ENCODE data around the gene PLXNA2.

The PLXNA2 gene

DNA sequence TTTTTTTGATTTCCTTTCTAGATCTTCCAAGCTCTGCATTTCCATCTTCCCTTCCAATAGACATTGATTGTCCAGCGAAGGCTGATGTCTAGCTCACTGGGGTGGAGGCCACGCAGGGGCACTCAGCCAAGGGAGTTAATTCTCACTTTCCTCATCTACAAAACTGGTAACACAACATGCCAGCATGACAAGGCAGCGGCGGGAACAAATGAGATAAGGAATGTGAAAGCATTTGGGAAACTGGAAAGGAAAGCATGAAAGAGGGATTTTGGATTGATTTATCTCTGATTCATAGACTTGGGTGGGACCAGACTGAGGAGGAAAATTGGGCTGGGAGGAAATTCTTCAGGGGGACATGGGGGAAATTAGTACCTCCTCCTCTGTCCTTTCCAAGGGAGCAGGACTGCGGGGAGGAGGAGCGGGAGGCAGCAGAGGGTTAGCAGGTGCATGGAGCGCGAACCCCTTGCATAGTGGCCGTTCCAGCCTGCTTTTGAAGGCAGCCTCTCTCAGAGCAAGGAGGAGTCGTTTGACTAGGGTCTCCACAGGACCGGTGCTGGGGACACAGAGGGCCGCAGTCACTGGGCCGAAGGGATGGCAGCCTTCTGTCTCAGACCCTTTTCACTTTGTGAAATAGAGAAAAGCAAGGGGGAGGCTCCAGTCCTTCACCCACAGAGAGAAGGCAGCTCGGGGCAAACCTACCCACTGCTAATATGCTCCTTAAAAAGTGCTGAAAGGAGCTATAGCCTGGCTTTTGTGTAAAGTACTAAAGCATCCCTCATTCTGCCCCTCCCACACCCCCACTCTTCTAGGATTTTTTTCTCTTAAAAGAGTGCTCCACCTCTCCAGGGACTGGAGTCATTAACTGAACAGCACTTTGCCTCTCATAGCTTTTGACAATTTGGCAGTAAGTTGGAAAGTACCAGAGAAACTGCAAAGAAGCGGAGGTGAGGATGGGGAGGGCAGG is 89.2 kb downstream of the PLXNA2 start:
- Histone ChIP-seq H3K9me3 (replicated peaks; ENCODE audit: low read length) (no peaks in the 10 kb centered on the region), H3K4me2 (ENCODE audit: low read length) (no peak overlapping the region), H3K9ac (ENCODE audit: low read depth, low read length) (no peak overlapping the region), H3K4me1 (ENCODE audit: control insufficient read depth, insufficient read depth, low read length) (peaks cover 37% of the 10 kb centered on the region), H3K27me3 (ENCODE audit: control insufficient read depth, insufficient read depth, low read length) (no peaks in the 10 kb centered on the region), H3K4me3 (ENCODE audit: low read length) (no peak overlapping the region), H3K36me3 (ENCODE audit: insufficient read depth, low read length) (peaks cover 50% of the 10 kb centered on the region)

DNA sequence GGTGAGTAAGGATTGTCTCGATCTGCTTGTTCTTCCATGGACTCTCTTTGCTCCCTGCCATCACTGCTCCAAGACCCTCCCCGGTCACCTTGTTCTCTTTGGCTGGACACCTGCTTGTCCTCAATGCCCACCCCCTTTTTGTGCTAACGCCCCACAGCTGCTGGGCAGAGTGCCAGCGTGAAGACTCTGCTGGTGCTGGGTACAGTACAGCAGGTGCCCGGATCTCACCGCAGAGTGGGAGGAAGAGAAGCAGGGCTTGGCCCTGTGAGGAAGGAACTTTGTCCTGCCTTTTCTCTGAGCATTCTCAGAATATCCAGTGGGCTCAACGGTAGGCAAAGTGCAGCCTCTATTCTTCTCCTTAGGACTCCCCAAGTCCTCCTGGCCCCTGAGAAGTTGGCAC is 90.1 kb downstream of the PLXNA2 start:
- Histone ChIP-seq H3K36me3 (ENCODE audit: insufficient read depth, low read length) (peaks cover 48% of the 10 kb centered on the region), H3K4me3 (ENCODE audit: low read length) (no peak overlapping the region), H3K9me3 (replicated peaks; ENCODE audit: low read length) (no peaks in the 10 kb centered on the region), H3K4me1 (ENCODE audit: control insufficient read depth, insufficient read depth, low read length) (peaks cover 34% of the 10 kb centered on the region), H3K4me2 (ENCODE audit: low read length) (no peak overlapping the region), H3K9ac (ENCODE audit: low read depth, low read length) (no peak overlapping the region), H3K27me3 (ENCODE audit: control insufficient read depth, insufficient read depth, low read length) (no peaks in the 10 kb centered on the region)

DNA sequence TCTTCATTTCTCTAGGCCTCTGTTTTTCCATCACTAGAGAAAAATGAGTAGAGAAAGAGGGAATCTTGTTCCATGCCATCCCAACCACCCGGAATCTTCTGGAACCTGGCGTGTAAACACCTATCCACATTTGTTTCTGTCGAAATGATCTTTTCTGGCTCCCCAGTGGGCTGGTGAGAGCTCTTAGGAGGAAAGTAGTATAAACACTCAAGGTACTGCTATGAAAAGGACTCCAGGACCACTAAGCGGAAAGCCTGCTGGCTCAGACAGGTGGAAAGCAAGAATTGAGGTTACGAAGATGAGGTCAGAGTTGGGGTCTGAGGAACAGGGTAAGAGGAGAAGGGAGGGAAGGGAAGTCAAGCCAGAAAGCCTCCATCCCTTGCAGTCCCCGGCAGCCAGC is 90.8 kb downstream of the PLXNA2 start:
- Histone ChIP-seq H3K36me3 (ENCODE audit: insufficient read depth, low read length) (peaks cover 49% of the 10 kb centered on the region), H3K4me2 (ENCODE audit: low read length) (no peak overlapping the region), H3K4me3 (ENCODE audit: low read length) (no peak overlapping the region), H3K27me3 (ENCODE audit: control insufficient read depth, insufficient read depth, low read length) (no peaks in the 10 kb centered on the region), H3K9ac (ENCODE audit: low read depth, low read length) (no peak overlapping the region), H3K4me1 (ENCODE audit: control insufficient read depth, insufficient read depth, low read length) (peaks cover 27% of the 10 kb centered on the region), H3K9me3 (replicated peaks; ENCODE audit: low read length) (no peaks in the 10 kb centered on the region)

- H3K4me1 ChIP-seq (ENCODE audit: control insufficient read depth, insufficient read depth, low read length), result peaks cover 21% of the 10 kb centered on the region
- no peak overlapping the region for H3K4me2 ChIP-seq (ENCODE audit: low read length)
- H3K36me3 ChIP-seq (ENCODE audit: insufficient read depth, low read length), result peaks cover 56% of the 10 kb centered on the region
- H3K9ac ChIP-seq (ENCODE audit: low read depth, low read length), result no peak overlapping the region
- H3K9me3 ChIP-seq (replicated peaks; ENCODE audit: low read length), result no peaks in the 10 kb centered on the region
- no peaks in the 10 kb centered on the region for H3K27me3 ChIP-seq (ENCODE audit: control insufficient read depth, insufficient read depth, low read length)
- H3K4me3 ChIP-seq (ENCODE audit: low read length), result no peak overlapping the region
Measured at GRCh38 chr1:208151728-208152598, 92.2 kb downstream of the PLXNA2 start.

DNA sequence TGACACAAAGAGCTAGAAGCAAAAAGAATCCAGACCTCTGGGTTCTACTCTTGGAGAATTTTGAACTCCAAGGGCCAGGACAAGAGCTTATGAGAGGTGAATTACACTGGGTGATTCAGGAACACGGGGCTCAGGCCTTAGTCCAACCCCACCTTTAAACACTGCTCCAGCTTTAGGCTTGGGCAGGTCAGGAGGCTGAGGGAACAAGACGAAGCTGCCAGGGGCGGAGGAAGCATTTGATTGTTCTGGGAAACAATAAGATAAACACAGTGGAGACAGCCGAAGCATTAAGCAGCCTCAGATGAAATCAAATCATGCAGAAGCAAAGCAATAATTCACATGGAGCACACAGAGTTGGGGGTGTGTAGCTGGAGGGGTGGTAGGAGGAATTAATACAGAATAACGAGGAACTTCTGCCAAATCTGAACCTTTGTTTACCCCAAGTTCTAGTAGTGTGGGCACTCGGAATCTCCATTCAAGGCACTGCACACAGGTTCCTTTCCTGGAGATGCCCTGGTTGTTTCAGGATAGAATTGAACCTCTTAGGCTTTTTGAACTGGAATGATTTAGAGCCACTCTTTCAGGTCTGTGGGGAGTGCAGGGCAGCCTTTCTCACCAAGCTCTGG is 93.2 kb downstream of the PLXNA2 start:
- Histone ChIP-seq H3K4me3 (ENCODE audit: low read length) (no peak overlapping the region), H3K4me2 (ENCODE audit: low read length) (no peak overlapping the region), H3K4me1 (ENCODE audit: control insufficient read depth, insufficient read depth, low read length) (peaks cover 21% of the 10 kb centered on the region), H3K9ac (ENCODE audit: low read depth, low read length) (no peak overlapping the region), H3K27me3 (ENCODE audit: control insufficient read depth, insufficient read depth, low read length) (no peaks in the 10 kb centered on the region), H3K9me3 (replicated peaks; ENCODE audit: low read length) (no peaks in the 10 kb centered on the region), H3K36me3 (ENCODE audit: insufficient read depth, low read length) (peaks cover 53% of the 10 kb centered on the region)

DNA sequence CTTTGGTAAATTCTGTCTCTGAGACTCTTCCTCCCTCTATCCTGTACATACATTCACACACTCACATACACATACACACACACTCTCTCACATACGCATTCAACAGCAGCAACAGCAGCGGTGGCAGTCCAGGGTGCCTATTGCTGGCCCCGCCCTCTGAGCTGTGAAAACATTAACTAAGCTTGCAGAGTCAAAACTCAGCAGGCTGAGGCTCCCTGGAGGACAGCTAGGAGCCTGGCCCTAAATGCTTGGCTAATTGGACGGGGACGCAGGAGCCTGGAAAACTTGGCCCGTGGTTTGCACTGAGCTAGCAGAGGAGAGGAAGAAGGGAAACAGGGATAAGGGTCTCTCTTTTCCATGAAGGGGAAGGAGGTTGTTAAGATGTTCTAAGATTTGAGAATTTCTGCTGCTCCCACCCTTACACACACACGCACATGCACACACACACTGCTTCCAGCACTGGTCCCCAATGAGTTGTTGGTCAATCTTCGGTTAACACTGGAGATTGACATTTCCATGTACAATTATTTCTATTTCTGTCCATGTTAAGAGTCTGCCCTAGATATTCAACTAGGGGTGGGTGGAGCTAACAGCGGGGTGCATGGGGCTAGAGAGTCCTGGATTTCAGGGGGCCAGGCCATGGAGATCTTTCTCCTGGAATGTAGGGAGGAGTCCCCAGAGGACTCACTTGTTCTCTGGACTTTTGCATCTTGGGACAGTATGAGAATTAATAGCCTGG is 94.2 kb downstream of the PLXNA2 start:
- H3K36me3 ChIP-seq (ENCODE audit: insufficient read depth, low read length), result peaks cover 60% of the 10 kb centered on the region
- H3K4me2 ChIP-seq (ENCODE audit: low read length), result no peak overlapping the region
- H3K4me1 ChIP-seq (ENCODE audit: control insufficient read depth, insufficient read depth, low read length), result peaks cover 19% of the 10 kb centered on the region
- no peaks in the 10 kb centered on the region for H3K9me3 ChIP-seq (replicated peaks; ENCODE audit: low read length)
- no peak overlapping the region for H3K9ac ChIP-seq (ENCODE audit: low read depth, low read length)
- H3K4me3 ChIP-seq (ENCODE audit: low read length), result no peak overlapping the region
- no peaks in the 10 kb centered on the region for H3K27me3 ChIP-seq (ENCODE audit: control insufficient read depth, insufficient read depth, low read length)

DNA sequence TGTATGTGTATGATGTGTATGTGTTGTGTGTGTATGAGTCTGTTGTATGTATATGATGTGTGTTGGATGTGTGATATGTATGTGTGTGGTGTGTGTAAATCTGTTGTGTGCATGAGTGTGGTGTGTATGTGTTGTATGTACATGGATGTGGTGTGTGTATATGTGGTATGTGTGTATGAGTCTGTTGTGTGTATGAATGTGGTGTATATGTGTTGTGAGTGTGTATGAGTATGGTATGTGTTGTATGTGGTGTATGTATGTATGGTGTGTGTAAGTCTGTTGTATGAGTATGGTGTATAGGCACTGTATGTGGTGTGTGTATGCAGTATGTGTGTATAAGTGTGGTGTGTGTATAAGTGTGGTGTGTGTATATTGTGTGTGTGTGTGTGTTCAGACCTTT is 95.0 kb downstream of the PLXNA2 start:
- H3K4me3 ChIP-seq (ENCODE audit: low read length), result no peak overlapping the region
- peaks cover 65% of the 10 kb centered on the region for H3K36me3 ChIP-seq (ENCODE audit: insufficient read depth, low read length)
- H3K4me1 ChIP-seq (ENCODE audit: control insufficient read depth, insufficient read depth, low read length), result peaks cover 11% of the 10 kb centered on the region
- no peak overlapping the region for H3K9ac ChIP-seq (ENCODE audit: low read depth, low read length)
- H3K9me3 ChIP-seq (replicated peaks; ENCODE audit: low read length), result no peaks in the 10 kb centered on the region
- no peaks in the 10 kb centered on the region for H3K27me3 ChIP-seq (ENCODE audit: control insufficient read depth, insufficient read depth, low read length)
- H3K4me2 ChIP-seq (ENCODE audit: low read length), result no peak overlapping the region

DNA sequence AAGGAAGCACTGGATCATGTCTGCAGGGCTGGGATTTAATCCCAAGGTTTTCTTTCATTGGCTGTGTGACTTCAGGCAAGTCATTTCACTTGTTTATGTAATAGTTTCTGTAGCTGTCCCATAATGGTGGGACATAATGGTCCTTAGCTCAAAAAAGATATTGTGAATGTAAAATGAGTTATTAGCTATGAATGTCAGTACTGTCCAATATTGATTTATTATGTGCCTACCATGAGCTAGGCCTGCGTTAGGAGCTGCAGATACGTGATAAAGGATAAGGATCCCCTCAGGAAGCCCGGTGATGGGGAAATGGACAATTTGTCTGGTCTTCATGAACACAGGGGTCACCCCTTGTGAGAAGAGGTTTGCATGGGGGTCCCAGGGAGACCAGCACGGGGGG is 95.8 kb downstream of the PLXNA2 start:
- no peak overlapping the region for H3K9ac ChIP-seq (ENCODE audit: low read depth, low read length)
- peaks cover 68% of the 10 kb centered on the region for H3K36me3 ChIP-seq (ENCODE audit: insufficient read depth, low read length)
- H3K4me2 ChIP-seq (ENCODE audit: low read length), result no peak overlapping the region
- H3K27me3 ChIP-seq (ENCODE audit: control insufficient read depth, insufficient read depth, low read length), result no peaks in the 10 kb centered on the region
- H3K4me3 ChIP-seq (ENCODE audit: low read length), result no peak overlapping the region
- H3K4me1 ChIP-seq (ENCODE audit: control insufficient read depth, insufficient read depth, low read length), result peaks cover 8% of the 10 kb centered on the region
- H3K9me3 ChIP-seq (replicated peaks; ENCODE audit: low read length), result no peaks in the 10 kb centered on the region

DNA sequence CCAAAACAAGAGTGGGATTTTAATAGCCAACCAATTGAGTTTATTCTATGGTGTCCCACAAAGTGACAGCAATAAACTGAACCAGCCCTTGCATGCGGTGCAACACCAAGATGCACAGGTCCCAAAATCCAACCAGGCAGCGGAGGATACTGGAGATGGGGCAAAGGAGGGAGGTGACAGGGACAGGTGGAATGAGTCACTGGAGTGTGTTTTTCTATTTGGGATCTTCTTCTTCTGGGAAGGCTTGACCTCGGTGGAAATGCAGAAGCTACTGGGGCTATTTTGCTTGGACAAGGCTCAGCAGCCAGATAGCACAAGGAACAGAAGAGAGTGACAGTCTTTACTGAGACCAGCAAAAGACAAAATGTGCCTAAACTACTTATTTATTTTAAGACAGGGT is 97.5 kb downstream of the PLXNA2 start:
- no peak overlapping the region for H3K4me3 ChIP-seq (ENCODE audit: low read length)
- peaks cover 8% of the 10 kb centered on the region for H3K4me1 ChIP-seq (ENCODE audit: control insufficient read depth, insufficient read depth, low read length)
- H3K36me3 ChIP-seq (ENCODE audit: insufficient read depth, low read length), result peaks cover 70% of the 10 kb centered on the region
- H3K9ac ChIP-seq (ENCODE audit: low read depth, low read length), result no peak overlapping the region
- no peaks in the 10 kb centered on the region for H3K27me3 ChIP-seq (ENCODE audit: control insufficient read depth, insufficient read depth, low read length)
- H3K9me3 ChIP-seq (replicated peaks; ENCODE audit: low read length), result no peaks in the 10 kb centered on the region
- H3K4me2 ChIP-seq (ENCODE audit: low read length), result no peak overlapping the region

GRCh38 chr1:208145167-208145566 is 99.0 kb downstream of the PLXNA2 start:
- no peak overlapping the region for H3K4me3 ChIP-seq (ENCODE audit: low read length)
- no peak overlapping the region for H3K4me2 ChIP-seq (ENCODE audit: low read length)
- H3K4me1 ChIP-seq (ENCODE audit: control insufficient read depth, insufficient read depth, low read length), result peaks cover 7% of the 10 kb centered on the region
- no peaks in the 10 kb centered on the region for H3K9me3 ChIP-seq (replicated peaks; ENCODE audit: low read length)
- H3K9ac ChIP-seq (ENCODE audit: low read depth, low read length), result no peak overlapping the region
- H3K27me3 ChIP-seq (ENCODE audit: control insufficient read depth, insufficient read depth, low read length), result no peaks in the 10 kb centered on the region
- H3K36me3 ChIP-seq (ENCODE audit: insufficient read depth, low read length), result peaks cover 80% of the 10 kb centered on the region
